HG02884 (cell line): Measurements from ENCODE around the gene CNN2.
A peak's percentile ranks its signal among the peaks of the same experiment; 100 is the strongest.
"Not testable (repeated sequence)": the region's sequence is repeated elsewhere in the genome, so short reads cannot be mapped to it uniquely, and the experiment has no call there.

Experiments
- ATAC-seq: cut with Tn5 transposase; IDR thresholded peaks from one replicate; pipeline ENCODE4 v1.9.1; 2021; ENCODE audit warnings: mild to moderate bottlenecking, moderate library complexity; ENCODE audit not compliant: unreplicated experiment

CNN2 gene

GRCh38 chr19:1010586-1011510 is 15.6 kb upstream of the CNN2 start:
- ATAC-seq = no peak

GRCh38 chr19:1011831-1012333 is 14.5 kb upstream of the CNN2 start:
- ATAC-seq = no peak

GRCh38 chr19:1012334-1012733 is 14.1 kb upstream of the CNN2 start:
- no peak for ATAC-seq

- no peak for ATAC-seq
Observed at GRCh38 chr19:1013218-1013617, 13.2 kb upstream of the CNN2 start.

GRCh38 chr19:1014161-1015060 is 12.0 kb upstream of the CNN2 start:
- no peak for ATAC-seq

GRCh38 chr19:1015061-1015781 is 11.2 kb upstream of the CNN2 start:
- ATAC-seq = no peak

- no peak for ATAC-seq
Observed at GRCh38 chr19:1015782-1016646, 10.4 kb upstream of the CNN2 start.

- ATAC-seq = no peak
Observed at GRCh38 chr19:1016647-1017114, 9.7 kb upstream of the CNN2 start.

- no peak for ATAC-seq
Observed at GRCh38 chr19:1017115-1017905, 9.1 kb upstream of the CNN2 start.

GRCh38 chr19:1017906-1018305 is 8.5 kb upstream of the CNN2 start:
- ATAC-seq = no peak

- no peak for ATAC-seq
Observed at GRCh38 chr19:1018393-1018792, 8.0 kb upstream of the CNN2 start.

GRCh38 chr19:1018932-1019615 is 7.3 kb upstream of the CNN2 start:
- ATAC-seq = no peak

GRCh38 chr19:1019616-1019961 is 6.8 kb upstream of the CNN2 start:
- no peak for ATAC-seq

- peak; percentile 9 for ATAC-seq
Observed at GRCh38 chr19:1019980-1020867, 6.2 kb upstream of the CNN2 start.

GRCh38 chr19:1020868-1021425 is 5.5 kb upstream of the CNN2 start, which contains the start of gene TMEM259:
Gene TMEM259, minus strand, starts transcription at chr19:1021123. Its CDS starts 127 bp downstream, at chr19:1020996.
- peak; percentile 61 for ATAC-seq

- not testable (repeated sequence) for ATAC-seq
Observed at GRCh38 chr19:1023883-1024188, 2.6 kb upstream of the CNN2 start.

- ATAC-seq = not testable (repeated sequence)
Observed at GRCh38 chr19:1025080-1025479, 1.3 kb upstream of the CNN2 start.
